ENCODE measurements around the gene ESAM. TPM values are rescaled to one million over a fixed set of nuclear protein-coding genes. Genes with fewer than 3 reads are reported as not detected.

Gene ESAM
- total and polyA plus RNA-seq, 2 of the 8 experiments (the other 6 are each of a cell fraction or from before 2014, with no cell fraction given) = 0.09 TPM; not detected in 1

- H3K18ac ChIP-seq (ENCODE audit: extremely low read depth, low read length) = peak within 1 kb of the TSS; percentile 84
- no peaks in the 10 kb centered on the region for H3K36me3 ChIP-seq (ENCODE audit: control insufficient read depth in 2 of 4, insufficient read depth in 4 of 4, low read length in 3 of 4)
- H3K14ac ChIP-seq (ENCODE audit: insufficient read length) = no peak within 1 kb of the TSS
- DNase-seq (ENCODE audit: low read depth in 1 of 2, low spot score in 2 of 2) = peak in 1 of 2 experiments; percentile 69
- H2BK12ac ChIP-seq (ENCODE audit: low read depth, low read length) = peak within 1 kb of the TSS; percentile 81
- H3K23ac ChIP-seq (ENCODE audit: insufficient read length) = no peak within 1 kb of the TSS
- H2BK15ac ChIP-seq (ENCODE audit: low read length) = peak within 1 kb of the TSS; percentile 72; the same call in 1 of the 2 replicates
- H2BK120ac ChIP-seq (replicated peaks; ENCODE audit: low read depth, low read length) = no peak within 1 kb of the TSS
- no peaks in the 10 kb centered on the region for H3K79me2 ChIP-seq (ENCODE audit: control insufficient read depth in 1 of 2, insufficient read depth in 2 of 2, low read length in 2 of 2)
- H3K23me2 ChIP-seq (ENCODE audit: low read depth, low read length) = peaks cover 2% of the 10 kb centered on the region; the same call in 1 of the 2 replicates
- no peak within 1 kb of the TSS; the same call in 1 of the 2 replicates for H4K8ac ChIP-seq (ENCODE audit: extremely low read depth, insufficient read depth, low read length)
- H3K27me3 ChIP-seq (replicated peaks in 1 of 4; ENCODE audit: control insufficient read depth in 3 of 4, extremely low read depth in 1 of 4, insufficient read depth in 3 of 4, low read length in 3 of 4) = peaks cover 93 to 100% (median 97%) of the 10 kb centered on the region in 4 experiments
- peaks cover 5 to 33% (median 12%) of the 10 kb centered on the region in 4 experiments for H3K4me1 ChIP-seq (replicated peaks in 1 of 4; ENCODE audit: control insufficient read depth in 3 of 4, insufficient read depth in 4 of 4, low read length in 3 of 4)
- H3K4me3 ChIP-seq (ENCODE audit: extremely low read depth in 1 of 4, insufficient read depth in 2 of 4, low read depth in 3 of 4, low read length in 4 of 4) = peak within 1 kb of the TSS; percentile 15 to 62 (median 36); a peak in 7 of 8 replicates
- 1% methylated on average over 30 of the region's 42 CpGs; no CpG with 5 or more reads in 1 of the 2 experiments for WGBS, 2 experiments (ENCODE audit: extremely low coverage in 1 of 2, insufficient coverage in 1 of 2, insufficient read length in 1 of 2, insufficient replicate concordance in 2 of 2, low coverage in 1 of 2, low lambda C conversion rate in 2 of 2, missing lambda C conversion rate in 1 of 2)
- ChIA-PET POLR2A (ENCODE audit: partially characterized antibody) (interaction anchor here (0.6 to 2.5 kb wide), 3 partner anchors 9 to 285 kb away, joined by 4 to 11 read pairs (median 5); partner anchors contain the start of gene ESAM), CTCF (ENCODE audit: partially characterized antibody) (interaction anchor here (0.6 to 28.0 kb wide), 19 partner anchors 9 to 125 kb away, joined by 3 to 382 read pairs (median 5); partner anchors contain the start of genes ESAM, NRGN, ROBO3 and SIAE)
- no peak within 1 kb of the TSS for H2BK5ac ChIP-seq (ENCODE audit: low read depth, low read length)
- H3K4ac ChIP-seq (replicated peaks; ENCODE audit: insufficient read length, low read depth, low read length) = no peak within 1 kb of the TSS
- FAIRE-seq = no peak
- no peak within 1 kb of the TSS for H4K5ac ChIP-seq (ENCODE audit: insufficient read length, low read depth, low read length)
- H3K56ac ChIP-seq (replicated peaks; ENCODE audit: insufficient read length, low read depth, low read length) = no peak within 1 kb of the TSS
- H2AK5ac ChIP-seq (ENCODE audit: low read depth, low read length) = no peak within 1 kb of the TSS
- H4K91ac ChIP-seq (replicated peaks; ENCODE audit: insufficient read length, low read length) = no peak within 1 kb of the TSS
- H2BK20ac ChIP-seq (ENCODE audit: low read length) = peak within 1 kb of the TSS; percentile 72; the same call in 1 of the 2 replicates
- no peak within 1 kb of the TSS for H3K9ac ChIP-seq (replicated peaks in 1 of 4; ENCODE audit: extremely low read depth in 1 of 4, low read depth in 3 of 4, low read length in 3 of 4)
- H3K79me1 ChIP-seq (ENCODE audit: low read depth, low read length) = no peaks in the 10 kb centered on the region
- H3K4me2 ChIP-seq (ENCODE audit: insufficient read depth in 1 of 2, low read depth in 2 of 2, low read length in 2 of 2) = peak within 1 kb of the TSS; percentile 68 to 81
- no peak within 1 kb of the TSS for H2AFZ ChIP-seq (ENCODE audit: low read length)
- H3K9me3 ChIP-seq (ENCODE audit: insufficient read depth in 2 of 2, low read depth in 1 of 2, low read length in 1 of 2) = no peaks in the 10 kb centered on the region
- no peak within 1 kb of the TSS for H3K27ac ChIP-seq (ENCODE audit: low read depth, low read length)
- H4K20me1 ChIP-seq (replicated peaks in 1 of 2; ENCODE audit: control insufficient read depth in 1 of 2, insufficient read depth in 2 of 2, low read length in 2 of 2) = peaks cover 8 to 23% of the 10 kb centered on the region in 2 experiments
- TF ChIP-seq CBX5 (IDR thresholded peaks at IDR 0.05; ENCODE audit: low read depth, low read length) = no peak
- no peak for TF ChIP-seq MAFK (IDR thresholded peaks at IDR 0.05; ENCODE audit: low read depth, low read length)
These were observed 10.2 kb downstream of the ESAM start, which contains the start of gene VSIG2 for GRCh38 chr11:124751741-124752470. TSS of gene VSIG2 (minus strand) at chr11:124752255. CDS start at chr11:124752137, 118 bp downstream.
